K562 (cell line): ENCODE measurements around the gene MEFV. TPM values are rescaled to one million over a fixed set of nuclear protein-coding genes. Genes with fewer than 3 reads are reported as not detected.
A peak's percentile ranks its signal among the peaks of the same experiment; 100 is the strongest.

Source experiments
- BDP1 ChIP-seq: IDR thresholded peaks from 3 replicates; pipeline ENCODE4 v1.6.1; 2011; ENCODE audit not compliant: insufficient read length, insufficient read depth
- CTBP1 ChIP-seq: fragments of 450-650 bp; IDR thresholded peaks from 2 replicates; pipeline ENCODE4 v1.6.1; 2016; ENCODE audit warnings: borderline replicate concordance
- ELF2 ChIP-seq: fragments of 250-450 bp; sonication (Bioruptor Pico); IDR thresholded peaks from 2 replicates; pipeline ENCODE4 v1.5.0; 2021; ENCODE audit warnings: mild to moderate bottlenecking
- EZH2 ChIP-seq: IDR thresholded peaks from 2 replicates; pipeline ENCODE4 v1.6.1; 2012; ENCODE audit warnings: low read depth, mild to moderate bottlenecking, inconsistent platforms, low read length, borderline replicate concordance
- HDGF ChIP-seq: fragments of 450-650 bp; IDR thresholded peaks from 2 replicates; pipeline ENCODE4 v1.6.1; 2016
- NRF1 ChIP-seq, 2 experiments: fragments of 450-650 bp; IDR thresholded peaks in 1 of 2; conservative IDR thresholded peaks in 1 of 2; 2 replicates each; pipeline ENCODE4 v1.6.1; 2014; ENCODE audit warnings: mild to moderate bottlenecking in 2 of 2
- OTX1 ChIP-seq: fragments of 450-650 bp; formaldehyde crosslinking; IDR thresholded peaks from 2 replicates; pipeline ENCODE4 v1.4.0; 2022; ENCODE audit warnings: mild to moderate bottlenecking
- POLR2B ChIP-seq: fragments of 450-650 bp; IDR thresholded peaks from 2 replicates; pipeline ENCODE4 v1.6.1; 2018; ENCODE audit warnings: low read depth; ENCODE audit not compliant: partially characterized antibody
- SAP30 ChIP-seq: fragments of 200-600 bp; sonication (generic); IDR thresholded peaks from 2 replicates; pipeline ENCODE4 v1.6.1; 2012; ENCODE audit warnings: borderline replicate concordance, low read depth, mild to moderate bottlenecking, moderate library complexity, low read length, control low read depth, inconsistent platforms; ENCODE audit not compliant: insufficient read depth, poor library complexity, severe bottlenecking
- SMARCA4 ChIP-seq: fragments of 450-650 bp; IDR thresholded peaks from 2 replicates; pipeline ENCODE4 v1.6.1; 2016
- ZNF589 ChIP-seq: fragments of 200-800 bp; sonication (Bioruptor generic); IDR thresholded peaks from 2 replicates; pipeline ENCODE4 v1.6.1; 2016; ENCODE audit warnings: low read depth, missing genetic modification characterization, missing compliant biosample characterization
- polyA plus RNA-seq, 8 experiments: library from polyadenylated mRNA; depleted of rRNA in 4 of 8; stranded (reverse) in 5 of 8; unstranded in 3 of 8; fragments of >200 nt; fragmentation: Nextera tagmentation in 2 of 8; fragmentation: Illumina TruSeq in 1 of 8; extraction: Ambion mirVana in 2 of 8; extraction: Trizol in 1 of 8; gene quantifications; 2 replicates each; pipeline versions ENCODE4 v1.2.1 to v1.2.3, GENCODE V29; 2011 to 2014; ENCODE audit warnings: inconsistent platforms in 1 of 8, missing spikeins in 1 of 8
- total RNA-seq, 7 experiments: library from RNA; depleted of rRNA in 6 of 7; stranded (reverse); fragments of >200 nt in 6 of 7; fragmentation: Illumina TruSeq in 2 of 7; extraction: Trizol in 2 of 7; gene quantifications; 2 replicates each; pipeline versions ENCODE4 v1.2.1 to v1.2.3, GENCODE V29; 2011 to 2021; ENCODE audit warnings: low replicate concordance in 1 of 7
- TF ChIP-seq, protein P1 (sequence below): IDR thresholded peaks from 3 replicates; pipeline ENCODE4 v1.6.1; 2011; ENCODE audit warnings: borderline replicate concordance, mild to moderate bottlenecking, moderate library complexity; ENCODE audit not compliant: insufficient read length; ENCODE audit errors: extremely low read depth
- TF ChIP-seq, protein P2 (sequence below): fragments of 250-450 bp; sonication (Bioruptor Pico); IDR thresholded peaks from 2 replicates; pipeline ENCODE4 v1.4.0; 2020; ENCODE audit warnings: mild to moderate bottlenecking
- TF ChIP-seq, protein P3 (sequence below): fragments of 450-650 bp; IDR thresholded peaks from 2 replicates; pipeline ENCODE4 v1.7.1; 2018; ENCODE audit warnings: mild to moderate bottlenecking, low read depth; ENCODE audit not compliant: partially characterized antibody
- TF ChIP-seq, protein P4 (sequence below): sonication (generic); formaldehyde crosslinking; IDR thresholded peaks from 2 replicates; pipeline ENCODE4 v1.8.0; 2022; ENCODE audit warnings: mild to moderate bottlenecking, missing genetic modification reagents

Gene MEFV
- total and polyA plus RNA-seq, 9 of the 15 experiments (the other 6 are each of a cell fraction or from before 2014, with no cell fraction given), result 0.14 TPM; not detected in 8

DNA sequence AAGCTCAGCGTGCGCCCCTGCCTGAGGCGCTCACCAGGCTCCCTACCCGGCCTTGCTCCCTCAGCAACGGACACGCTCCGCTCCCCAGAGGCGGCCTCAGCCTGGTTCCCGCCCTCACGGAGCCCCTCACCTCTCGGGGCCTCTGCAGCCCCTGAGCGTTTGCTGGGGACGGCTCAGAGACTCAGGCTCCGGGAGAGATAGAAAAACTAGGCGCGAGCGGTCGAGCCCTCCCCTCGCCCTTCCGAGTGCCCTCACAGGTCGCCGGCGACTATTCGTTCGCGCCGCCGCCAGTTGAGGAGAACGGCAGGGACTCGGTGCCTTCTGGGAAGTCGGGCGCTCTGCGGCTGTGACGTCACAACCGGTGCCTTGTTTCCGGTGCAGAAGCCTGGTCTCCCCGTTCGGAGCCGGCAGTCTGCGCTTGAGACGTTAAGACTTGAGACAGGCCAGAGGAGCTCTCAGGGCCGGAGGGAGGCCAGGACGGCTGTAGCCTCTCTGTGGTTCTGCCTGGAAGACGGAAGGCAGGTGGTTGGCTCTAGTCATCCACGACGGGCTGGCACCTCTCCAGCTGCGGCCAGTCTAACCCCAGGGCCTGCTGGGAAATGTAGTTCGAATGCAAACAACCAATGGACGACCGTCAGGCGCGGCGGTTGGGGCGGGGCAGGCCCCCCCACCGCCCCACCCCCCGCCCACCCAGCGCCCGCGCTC lies 21.4 kb downstream of the MEFV start, which contains the start of gene ZNF200 (continued):
- TF ChIP-seq, protein P1, sequence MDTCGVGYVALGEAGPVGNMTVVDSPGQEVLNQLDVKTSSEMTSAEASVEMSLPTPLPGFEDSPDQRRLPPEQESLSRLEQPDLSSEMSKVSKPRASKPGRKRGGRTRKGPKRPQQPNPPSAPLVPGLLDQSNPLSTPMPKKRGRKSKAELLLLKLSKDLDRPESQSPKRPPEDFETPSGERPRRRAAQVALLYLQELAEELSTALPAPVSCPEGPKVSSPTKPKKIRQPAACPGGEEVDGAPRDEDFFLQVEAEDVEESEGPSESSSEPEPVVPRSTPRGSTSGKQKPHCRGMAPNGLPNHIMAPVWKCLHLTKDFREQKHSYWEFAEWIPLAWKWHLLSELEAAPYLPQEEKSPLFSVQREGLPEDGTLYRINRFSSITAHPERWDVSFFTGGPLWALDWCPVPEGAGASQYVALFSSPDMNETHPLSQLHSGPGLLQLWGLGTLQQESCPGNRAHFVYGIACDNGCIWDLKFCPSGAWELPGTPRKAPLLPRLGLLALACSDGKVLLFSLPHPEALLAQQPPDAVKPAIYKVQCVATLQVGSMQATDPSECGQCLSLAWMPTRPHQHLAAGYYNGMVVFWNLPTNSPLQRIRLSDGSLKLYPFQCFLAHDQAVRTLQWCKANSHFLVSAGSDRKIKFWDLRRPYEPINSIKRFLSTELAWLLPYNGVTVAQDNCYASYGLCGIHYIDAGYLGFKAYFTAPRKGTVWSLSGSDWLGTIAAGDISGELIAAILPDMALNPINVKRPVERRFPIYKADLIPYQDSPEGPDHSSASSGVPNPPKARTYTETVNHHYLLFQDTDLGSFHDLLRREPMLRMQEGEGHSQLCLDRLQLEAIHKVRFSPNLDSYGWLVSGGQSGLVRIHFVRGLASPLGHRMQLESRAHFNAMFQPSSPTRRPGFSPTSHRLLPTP, result no peak
- TF ChIP-seq BDP1 (no peak), ELF2 (CRISPR knock-in tag) (no peak), SAP30 (peak; percentile 85), OTX1 (no peak), HDGF (no peak), ZNF589 (no peak), NRF1 (conservative IDR thresholded peaks at IDR 0.05 in 1 of 2, IDR thresholded peaks at IDR 0.05 in 1 of 2) (peak; percentile 76 to 81), SMARCA4 (no peak), CTBP1 (peak; percentile 68; the same call in 1 of the 2 replicates), EZH2 (no peak), POLR2B (peak; percentile 75)
- TF ChIP-seq, protein P2, sequence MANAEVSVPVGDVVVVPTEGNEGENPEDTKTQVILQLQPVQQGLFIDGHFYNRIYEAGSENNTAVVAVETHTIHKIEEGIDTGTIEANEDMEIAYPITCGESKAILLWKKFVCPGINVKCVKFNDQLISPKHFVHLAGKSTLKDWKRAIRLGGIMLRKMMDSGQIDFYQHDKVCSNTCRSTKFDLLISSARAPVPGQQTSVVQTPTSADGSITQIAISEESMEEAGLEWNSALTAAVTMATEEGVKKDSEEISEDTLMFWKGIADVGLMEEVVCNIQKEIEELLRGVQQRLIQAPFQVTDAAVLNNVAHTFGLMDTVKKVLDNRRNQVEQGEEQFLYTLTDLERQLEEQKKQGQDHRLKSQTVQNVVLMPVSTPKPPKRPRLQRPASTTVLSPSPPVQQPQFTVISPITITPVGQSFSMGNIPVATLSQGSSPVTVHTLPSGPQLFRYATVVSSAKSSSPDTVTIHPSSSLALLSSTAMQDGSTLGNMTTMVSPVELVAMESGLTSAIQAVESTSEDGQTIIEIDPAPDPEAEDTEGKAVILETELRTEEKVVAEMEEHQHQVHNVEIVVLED, result peak; percentile 57
- TF ChIP-seq, protein P3, sequence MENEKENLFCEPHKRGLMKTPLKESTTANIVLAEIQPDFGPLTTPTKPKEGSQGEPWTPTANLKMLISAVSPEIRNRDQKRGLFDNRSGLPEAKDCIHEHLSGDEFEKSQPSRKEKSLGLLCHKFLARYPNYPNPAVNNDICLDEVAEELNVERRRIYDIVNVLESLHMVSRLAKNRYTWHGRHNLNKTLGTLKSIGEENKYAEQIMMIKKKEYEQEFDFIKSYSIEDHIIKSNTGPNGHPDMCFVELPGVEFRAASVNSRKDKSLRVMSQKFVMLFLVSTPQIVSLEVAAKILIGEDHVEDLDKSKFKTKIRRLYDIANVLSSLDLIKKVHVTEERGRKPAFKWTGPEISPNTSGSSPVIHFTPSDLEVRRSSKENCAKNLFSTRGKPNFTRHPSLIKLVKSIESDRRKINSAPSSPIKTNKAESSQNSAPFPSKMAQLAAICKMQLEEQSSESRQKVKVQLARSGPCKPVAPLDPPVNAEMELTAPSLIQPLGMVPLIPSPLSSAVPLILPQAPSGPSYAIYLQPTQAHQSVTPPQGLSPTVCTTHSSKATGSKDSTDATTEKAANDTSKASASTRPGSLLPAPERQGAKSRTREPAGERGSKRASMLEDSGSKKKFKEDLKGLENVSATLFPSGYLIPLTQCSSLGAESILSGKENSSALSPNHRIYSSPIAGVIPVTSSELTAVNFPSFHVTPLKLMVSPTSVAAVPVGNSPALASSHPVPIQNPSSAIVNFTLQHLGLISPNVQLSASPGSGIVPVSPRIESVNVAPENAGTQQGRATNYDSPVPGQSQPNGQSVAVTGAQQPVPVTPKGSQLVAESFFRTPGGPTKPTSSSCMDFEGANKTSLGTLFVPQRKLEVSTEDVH, result peak; percentile 89
- TF ChIP-seq, protein P4, sequence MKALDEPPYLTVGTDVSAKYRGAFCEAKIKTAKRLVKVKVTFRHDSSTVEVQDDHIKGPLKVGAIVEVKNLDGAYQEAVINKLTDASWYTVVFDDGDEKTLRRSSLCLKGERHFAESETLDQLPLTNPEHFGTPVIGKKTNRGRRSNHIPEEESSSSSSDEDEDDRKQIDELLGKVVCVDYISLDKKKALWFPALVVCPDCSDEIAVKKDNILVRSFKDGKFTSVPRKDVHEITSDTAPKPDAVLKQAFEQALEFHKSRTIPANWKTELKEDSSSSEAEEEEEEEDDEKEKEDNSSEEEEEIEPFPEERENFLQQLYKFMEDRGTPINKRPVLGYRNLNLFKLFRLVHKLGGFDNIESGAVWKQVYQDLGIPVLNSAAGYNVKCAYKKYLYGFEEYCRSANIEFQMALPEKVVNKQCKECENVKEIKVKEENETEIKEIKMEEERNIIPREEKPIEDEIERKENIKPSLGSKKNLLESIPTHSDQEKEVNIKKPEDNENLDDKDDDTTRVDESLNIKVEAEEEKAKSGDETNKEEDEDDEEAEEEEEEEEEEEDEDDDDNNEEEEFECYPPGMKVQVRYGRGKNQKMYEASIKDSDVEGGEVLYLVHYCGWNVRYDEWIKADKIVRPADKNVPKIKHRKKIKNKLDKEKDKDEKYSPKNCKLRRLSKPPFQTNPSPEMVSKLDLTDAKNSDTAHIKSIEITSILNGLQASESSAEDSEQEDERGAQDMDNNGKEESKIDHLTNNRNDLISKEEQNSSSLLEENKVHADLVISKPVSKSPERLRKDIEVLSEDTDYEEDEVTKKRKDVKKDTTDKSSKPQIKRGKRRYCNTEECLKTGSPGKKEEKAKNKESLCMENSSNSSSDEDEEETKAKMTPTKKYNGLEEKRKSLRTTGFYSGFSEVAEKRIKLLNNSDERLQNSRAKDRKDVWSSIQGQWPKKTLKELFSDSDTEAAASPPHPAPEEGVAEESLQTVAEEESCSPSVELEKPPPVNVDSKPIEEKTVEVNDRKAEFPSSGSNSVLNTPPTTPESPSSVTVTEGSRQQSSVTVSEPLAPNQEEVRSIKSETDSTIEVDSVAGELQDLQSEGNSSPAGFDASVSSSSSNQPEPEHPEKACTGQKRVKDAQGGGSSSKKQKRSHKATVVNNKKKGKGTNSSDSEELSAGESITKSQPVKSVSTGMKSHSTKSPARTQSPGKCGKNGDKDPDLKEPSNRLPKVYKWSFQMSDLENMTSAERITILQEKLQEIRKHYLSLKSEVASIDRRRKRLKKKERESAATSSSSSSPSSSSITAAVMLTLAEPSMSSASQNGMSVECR (CRISPR knock-in tag), result peak; percentile 99
